ENCODE data around the gene PDCD4. TPM values are rescaled to one million over a fixed set of nuclear protein-coding genes. Genes with fewer than 3 reads are reported as not detected.
A peak's percentile ranks its signal among the peaks of the same experiment; 100 is the strongest.

The PDCD4 gene
- total RNA-seq, 2 donors from 2014 or later = 53.5 to 91.3 TPM

DNA sequence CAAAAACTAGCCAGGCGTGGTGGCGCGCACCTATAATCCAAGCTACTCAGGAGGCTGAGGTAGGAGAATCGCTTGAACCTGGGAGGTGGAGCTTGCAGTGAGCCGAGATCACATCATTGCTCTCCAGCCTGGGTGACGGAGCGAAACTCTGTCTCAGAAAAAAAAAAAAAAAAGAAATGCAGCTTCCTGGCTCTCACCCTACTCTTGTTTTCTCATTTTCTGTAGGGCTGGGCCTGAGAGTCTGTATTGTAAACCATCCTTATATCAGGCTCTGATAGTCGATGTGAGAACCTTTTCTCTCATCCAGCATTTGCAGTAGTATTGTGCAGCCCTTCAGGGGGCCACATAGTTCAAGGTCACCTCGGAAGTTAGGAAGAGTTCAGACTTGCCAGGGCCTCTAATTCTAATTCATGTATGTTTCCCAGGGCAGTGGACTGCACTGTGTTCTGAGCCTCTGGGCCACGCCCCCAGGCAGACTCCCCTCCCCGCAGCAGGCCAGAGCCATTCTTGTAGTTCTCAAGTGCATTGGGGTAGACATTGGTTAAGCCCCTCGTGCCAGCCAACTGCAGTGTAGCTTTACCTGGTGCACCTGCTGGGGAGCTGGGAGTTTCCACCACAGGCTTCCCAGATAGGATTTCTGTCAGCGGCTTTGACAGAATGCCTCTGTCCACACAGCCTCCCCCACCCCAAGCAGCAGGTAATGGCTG, 38.3 kb upstream of the PDCD4 start:
- no peaks in the 10 kb centered on the region for H3K27me3 ChIP-seq (replicated peaks; ENCODE audit: insufficient read depth)
- DNase-seq (ENCODE audit: low spot score) = no peak
- no peaks in the 10 kb centered on the region for H3K36me3 ChIP-seq
- no peak overlapping the region for H3K4me3 ChIP-seq
- TF ChIP-seq, protein P1, sequence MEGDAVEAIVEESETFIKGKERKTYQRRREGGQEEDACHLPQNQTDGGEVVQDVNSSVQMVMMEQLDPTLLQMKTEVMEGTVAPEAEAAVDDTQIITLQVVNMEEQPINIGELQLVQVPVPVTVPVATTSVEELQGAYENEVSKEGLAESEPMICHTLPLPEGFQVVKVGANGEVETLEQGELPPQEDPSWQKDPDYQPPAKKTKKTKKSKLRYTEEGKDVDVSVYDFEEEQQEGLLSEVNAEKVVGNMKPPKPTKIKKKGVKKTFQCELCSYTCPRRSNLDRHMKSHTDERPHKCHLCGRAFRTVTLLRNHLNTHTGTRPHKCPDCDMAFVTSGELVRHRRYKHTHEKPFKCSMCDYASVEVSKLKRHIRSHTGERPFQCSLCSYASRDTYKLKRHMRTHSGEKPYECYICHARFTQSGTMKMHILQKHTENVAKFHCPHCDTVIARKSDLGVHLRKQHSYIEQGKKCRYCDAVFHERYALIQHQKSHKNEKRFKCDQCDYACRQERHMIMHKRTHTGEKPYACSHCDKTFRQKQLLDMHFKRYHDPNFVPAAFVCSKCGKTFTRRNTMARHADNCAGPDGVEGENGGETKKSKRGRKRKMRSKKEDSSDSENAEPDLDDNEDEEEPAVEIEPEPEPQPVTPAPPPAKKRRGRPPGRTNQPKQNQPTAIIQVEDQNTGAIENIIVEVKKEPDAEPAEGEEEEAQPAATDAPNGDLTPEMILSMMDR (IDR thresholded peaks at IDR 0.05) = no peak
- H3K4me1 ChIP-seq (ENCODE audit: control insufficient read depth in 1 of 2, low read depth in 2 of 2) = peaks cover 19 to 63% of the 10 kb centered on the region in 2 donors
- no peaks in the 10 kb centered on the region for H3K9me3 ChIP-seq
- ATAC-seq (ENCODE audit: insufficient number of reproducible peaks, low FRiP score, low read depth) = no peak
- H3K27ac ChIP-seq = peak overlapping the region in 1 of 2 donors; percentile 79

DNA sequence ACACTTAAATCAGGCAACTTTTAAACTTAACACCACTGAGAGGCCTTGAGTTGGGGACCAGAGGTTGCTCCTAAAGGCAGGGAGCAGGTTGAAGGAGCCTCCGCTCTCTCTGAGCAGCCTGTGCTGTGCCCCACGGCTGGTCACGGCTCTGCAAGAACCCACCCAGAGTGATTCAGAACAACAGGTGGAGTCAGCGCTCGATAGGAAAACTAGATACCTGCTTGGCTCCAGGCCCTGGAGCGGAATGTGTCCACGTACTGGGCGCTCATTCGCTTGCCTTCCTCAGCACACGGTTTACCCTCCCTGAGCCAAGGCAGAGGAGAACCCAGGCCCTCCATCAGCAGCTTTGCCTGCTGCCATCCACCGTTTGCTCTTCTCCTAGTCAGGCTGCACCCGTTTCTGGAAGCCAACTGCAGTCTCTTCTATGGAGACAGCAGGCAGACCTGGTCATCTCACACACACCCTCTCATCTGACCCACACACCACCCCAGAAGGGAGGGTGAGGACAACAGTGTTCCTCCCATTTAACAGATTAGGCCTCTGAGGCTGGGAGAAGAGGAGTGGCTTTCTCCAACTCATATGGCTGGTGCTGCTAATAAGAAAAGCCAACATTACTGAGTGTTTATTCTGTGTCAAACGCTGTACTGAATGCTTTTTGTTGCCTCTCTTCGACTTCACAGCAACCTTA, 37.6 kb upstream of the PDCD4 start:
- no peak for DNase-seq (ENCODE audit: low spot score)
- no peaks in the 10 kb centered on the region for H3K36me3 ChIP-seq
- peaks cover 19 to 56% of the 10 kb centered on the region in 2 donors for H3K4me1 ChIP-seq (ENCODE audit: control insufficient read depth in 1 of 2, low read depth in 2 of 2)
- peak overlapping the region; percentile 79 to 90 for H3K27ac ChIP-seq
- no peaks in the 10 kb centered on the region for H3K9me3 ChIP-seq
- ATAC-seq (ENCODE audit: insufficient number of reproducible peaks, low FRiP score, low read depth) = no peak
- TF ChIP-seq, protein P1 (IDR thresholded peaks at IDR 0.05) = no peak
- H3K4me3 ChIP-seq = no peak overlapping the region
- H3K27me3 ChIP-seq (replicated peaks; ENCODE audit: insufficient read depth) = no peaks in the 10 kb centered on the region

DNA sequence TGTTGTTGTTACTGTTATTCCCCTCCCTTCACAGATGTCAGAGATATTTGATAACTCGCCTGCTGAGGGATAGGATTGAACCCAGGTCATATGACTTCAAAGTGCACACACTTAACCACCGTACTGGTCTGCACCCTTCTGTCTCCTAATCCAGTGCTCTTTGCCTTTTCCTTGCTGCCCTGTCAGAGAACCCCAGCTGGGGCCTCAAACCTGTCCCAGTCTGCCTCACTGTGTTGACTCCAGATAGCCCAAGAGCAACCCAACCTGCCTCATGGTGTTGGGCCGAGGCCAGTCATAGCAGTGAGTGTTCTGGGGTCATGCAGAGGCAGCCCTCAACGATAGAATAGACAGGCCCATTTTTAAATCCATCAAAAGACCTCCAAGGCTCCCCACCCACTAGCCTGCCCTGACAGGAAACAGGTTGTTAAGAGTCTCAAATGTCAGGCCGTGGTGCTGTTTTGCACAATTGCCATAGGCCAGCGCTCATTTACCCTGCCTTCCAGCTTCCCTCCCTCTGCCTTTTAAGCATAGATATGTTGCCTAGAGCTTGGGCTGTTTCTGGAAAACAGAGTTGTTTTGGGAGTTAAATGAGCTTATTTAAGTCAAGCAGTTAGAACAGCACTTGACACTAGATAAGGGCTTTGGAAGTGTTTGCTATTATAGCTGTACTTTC, 37.0 kb upstream of the PDCD4 start:
- Histone ChIP-seq H3K36me3 (no peaks in the 10 kb centered on the region), H3K9me3 (no peaks in the 10 kb centered on the region), H3K27me3 (replicated peaks; ENCODE audit: insufficient read depth) (no peaks in the 10 kb centered on the region), H3K4me3 (no peak overlapping the region), H3K4me1 (ENCODE audit: control insufficient read depth in 1 of 2, low read depth in 2 of 2) (peaks cover 19 to 55% of the 10 kb centered on the region in 2 donors), H3K27ac (peak overlapping the region; percentile 79 to 90)
- TF ChIP-seq, protein P1 (IDR thresholded peaks at IDR 0.05) = no peak
- ATAC-seq (ENCODE audit: insufficient number of reproducible peaks, low FRiP score, low read depth) (peak; percentile 68), DNase-seq (ENCODE audit: low spot score) (no peak)

DNA sequence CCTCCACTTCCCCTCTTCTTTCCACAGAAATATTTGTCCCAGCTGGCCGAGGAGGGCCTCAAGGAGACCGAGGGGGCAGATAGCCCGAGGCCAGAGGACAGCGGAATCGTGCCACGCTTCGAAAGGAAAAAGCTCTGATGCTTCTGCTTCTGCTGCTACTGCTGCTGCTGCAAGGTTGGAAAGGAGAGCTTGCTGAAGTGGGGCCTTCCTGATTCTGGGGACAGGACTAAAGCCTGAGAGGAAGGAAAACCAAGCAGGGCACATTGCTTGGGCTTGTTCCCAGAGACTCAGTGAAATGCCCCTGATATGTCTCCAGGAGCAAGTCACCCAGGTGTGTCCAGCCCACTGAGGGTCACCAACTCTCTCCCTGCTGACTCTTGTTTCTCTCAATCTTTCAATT, 35.9 kb upstream of the PDCD4 start:
- Histone ChIP-seq H3K36me3 (no peaks in the 10 kb centered on the region), H3K4me1 (ENCODE audit: control insufficient read depth in 1 of 2, low read depth in 2 of 2) (peaks cover 22 to 65% of the 10 kb centered on the region in 2 donors), H3K27ac (peak overlapping the region; percentile 79 to 90), H3K9me3 (no peaks in the 10 kb centered on the region), H3K4me3 (no peak overlapping the region), H3K27me3 (replicated peaks; ENCODE audit: insufficient read depth) (no peaks in the 10 kb centered on the region)
- no peak for ATAC-seq (ENCODE audit: insufficient number of reproducible peaks, low FRiP score, low read depth)
- no peak for DNase-seq (ENCODE audit: low spot score)
- TF ChIP-seq, protein P1 (IDR thresholded peaks at IDR 0.05) = no peak

DNA sequence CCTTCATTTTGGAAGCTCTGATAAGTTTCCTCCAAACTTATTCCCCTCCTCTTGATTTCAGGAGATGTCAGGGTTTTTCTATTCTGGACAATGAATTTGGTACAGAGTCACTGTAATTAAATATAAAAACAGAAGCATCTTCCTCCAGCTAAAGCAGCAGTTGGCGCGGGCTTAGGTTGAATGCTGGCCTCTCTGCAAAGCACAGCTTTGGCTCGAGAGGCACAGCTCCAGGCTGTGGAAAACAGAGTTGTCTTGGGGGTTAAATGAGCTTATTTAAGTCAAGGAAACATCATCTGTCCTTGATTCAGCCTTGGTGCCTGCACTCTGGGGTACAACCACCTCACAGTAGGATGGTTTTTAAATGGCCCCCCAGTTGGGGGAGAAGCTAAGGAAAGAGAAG, 35.0 kb upstream of the PDCD4 start:
- ATAC-seq (ENCODE audit: insufficient number of reproducible peaks, low FRiP score, low read depth) (no peak), DNase-seq (ENCODE audit: low spot score) (no peak)
- TF ChIP-seq, protein P1 (IDR thresholded peaks at IDR 0.05) = no peak
- Histone ChIP-seq H3K27ac (peak overlapping the region; percentile 79 to 90), H3K27me3 (replicated peaks; ENCODE audit: insufficient read depth) (no peaks in the 10 kb centered on the region), H3K4me3 (no peak overlapping the region), H3K36me3 (no peaks in the 10 kb centered on the region), H3K9me3 (no peaks in the 10 kb centered on the region), H3K4me1 (ENCODE audit: control insufficient read depth in 1 of 2, low read depth in 2 of 2) (peaks cover 22 to 65% of the 10 kb centered on the region in 2 donors)
